Fibroblast of lung (primary cell): ENCODE results near the gene VAPB. TPM values are rescaled to one million over a fixed set of nuclear protein-coding genes. Genes with fewer than 3 reads are reported as not detected.

Experiments
- DNase-seq, 2 donors: peaks; one replicate each; pipeline versions ENCODE4 v3.0.0 to v3.0.0-alpha.2; 2010; ENCODE audit warnings: low read depth in 2 of 2
- H2AFZ ChIP-seq: 2 replicates; pipeline ENCODE4 v1.5.1; 2012; ENCODE audit warnings: low read length, control low read depth, inconsistent platforms
- H3K27ac ChIP-seq: 2 replicates; pipeline ENCODE4 v1.5.1; 2011; ENCODE audit warnings: low read length, control low read depth; ENCODE audit not compliant: insufficient read depth
- H3K27me3 ChIP-seq: 2 replicates; pipeline ENCODE4 v1.5.1; 2011; ENCODE audit warnings: mild to moderate bottlenecking, low read length; ENCODE audit not compliant: control insufficient read depth, insufficient read depth
- H3K36me3 ChIP-seq: 2 replicates; pipeline ENCODE4 v1.5.1; 2011; ENCODE audit warnings: low read length; ENCODE audit not compliant: control insufficient read depth, insufficient read depth
- H3K4me1 ChIP-seq: 2 replicates; pipeline ENCODE4 v1.5.1; 2011; ENCODE audit warnings: low read length; ENCODE audit not compliant: control insufficient read depth, insufficient read depth; ENCODE audit errors: extremely low read depth
- H3K4me2 ChIP-seq: 2 replicates; pipeline ENCODE4 v1.5.1; 2011; ENCODE audit warnings: low read length, control low read depth; ENCODE audit not compliant: insufficient read depth; ENCODE audit errors: extremely low read depth
- H3K4me3 ChIP-seq, 4 experiments: fragments of 200-600 bp in 1 of 4; sonication (generic) in 1 of 4; replicated peaks in 1 of 4; 2 replicates each; pipeline ENCODE4 v1.5.1; 2011 to 2016; ENCODE audit warnings: low read length in 4 of 4, low read depth in 3 of 4, mild to moderate bottlenecking in 3 of 4, control low read depth in 2 of 4, inconsistent platforms in 1 of 4, mixed read lengths in 1 of 4; ENCODE audit not compliant: insufficient read depth in 1 of 4; ENCODE audit errors: control extremely low read depth in 1 of 4
- H3K79me2 ChIP-seq: 2 replicates; pipeline ENCODE4 v1.5.1; 2012; ENCODE audit warnings: mild to moderate bottlenecking, low read length, inconsistent platforms; ENCODE audit not compliant: control insufficient read depth, insufficient read depth
- H3K9ac ChIP-seq: 2 replicates; pipeline ENCODE4 v1.5.1; 2011; ENCODE audit warnings: mild to moderate bottlenecking, low read length, control low read depth; ENCODE audit not compliant: insufficient read depth
- H3K9me3 ChIP-seq: 2 replicates; pipeline ENCODE4 v1.5.1; 2012; ENCODE audit warnings: low read depth, low read length; ENCODE audit not compliant: control insufficient read depth, insufficient read depth
- H4K20me1 ChIP-seq: 2 replicates; pipeline ENCODE4 v1.5.1; 2011; ENCODE audit warnings: low read length; ENCODE audit not compliant: control insufficient read depth, insufficient read depth; ENCODE audit errors: extremely low read depth
- CTCF ChIP-seq, 2 donors: IDR thresholded peaks in 1 of 2; conservative IDR thresholded peaks in 1 of 2; 1 replicate in 1 of 2; 2 replicates in 1 of 2; pipeline ENCODE4 v1.5.1; 2011 to 2012; ENCODE audit warnings: low read length in 2 of 2, control low read depth in 1 of 2, inconsistent platforms in 1 of 2, low read depth in 1 of 2, mild to moderate bottlenecking in 1 of 2
- EZH2 ChIP-seq: IDR thresholded peaks from 2 replicates; pipeline ENCODE4 v1.5.1; 2012; ENCODE audit warnings: low read length, control low read depth, mild to moderate bottlenecking; ENCODE audit errors: missing control alignments
- polyA plus RNA-seq, 2 donors: library from polyadenylated mRNA; depleted of rRNA in 1 of 2; stranded (reverse) in 1 of 2; unstranded in 1 of 2; fragments of >200 nt; gene quantifications; 2 replicates each; pipeline ENCODE4 v1.2.1, GENCODE V29; 2011 to 2012; ENCODE audit warnings: missing spikeins in 1 of 2
- total RNA-seq: library from RNA; depleted of rRNA; stranded (reverse); fragments of >200 nt; gene quantifications from 2 replicates; pipeline ENCODE4 v1.2.1, GENCODE V29; 2014

VAPB gene
- total and polyA plus RNA-seq, 2 donors (not counting 1 experiment from before 2014, with no cell fraction given) = 13.0 to 43.7 TPM

- H2AFZ ChIP-seq = no peak overlapping the region
- H3K36me3 ChIP-seq = no peaks in the 10 kb centered on the region
- no peak overlapping the region for H3K4me3 ChIP-seq
- TF ChIP-seq CTCF (conservative IDR thresholded peaks at IDR 0.05 in 1 of 2, IDR thresholded peaks at IDR 0.05 in 1 of 2; ENCODE audit: low read depth in 1 of 2, low read length in 2 of 2) (no peak), EZH2 (no peak)
- no peaks in the 10 kb centered on the region for H3K9me3 ChIP-seq
- no peaks in the 10 kb centered on the region for H3K79me2 ChIP-seq
- H3K9ac ChIP-seq = no peak overlapping the region
- peaks cover 3% of the 10 kb centered on the region for H3K27me3 ChIP-seq
- no peaks in the 10 kb centered on the region for H3K4me1 ChIP-seq
- no peak overlapping the region for H3K4me2 ChIP-seq
- no peaks in the 10 kb centered on the region for H4K20me1 ChIP-seq
- peak; percentile 15 to 43 for DNase-seq
- H3K27ac ChIP-seq = no peak overlapping the region
Measured at GRCh38 chr20:58482416-58482815, 93.4 kb downstream of the VAPB start.

DNA sequence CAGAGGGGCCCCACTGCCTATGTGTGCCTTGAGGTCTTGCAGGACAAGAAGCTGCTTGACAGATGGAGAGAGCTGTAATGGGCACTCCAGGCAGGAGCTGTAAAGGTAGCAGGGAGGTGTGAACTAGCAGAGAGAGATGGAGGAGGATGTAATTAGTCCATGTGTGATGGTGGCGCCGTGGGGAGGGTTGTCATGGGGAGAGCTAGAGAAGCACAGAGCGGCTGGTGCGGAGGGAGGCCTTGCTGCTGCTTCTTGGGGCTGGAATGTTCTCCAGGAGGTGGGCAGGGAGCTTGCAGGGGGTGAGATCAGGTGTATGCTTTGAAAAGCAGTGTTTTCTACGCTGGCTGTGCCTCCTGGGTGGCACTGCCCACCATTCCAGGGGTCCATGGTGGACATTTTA, 94.0 kb downstream of the VAPB start:
- Histone ChIP-seq H3K4me1 (no peaks in the 10 kb centered on the region), H3K4me3 (no peak overlapping the region), H3K79me2 (no peaks in the 10 kb centered on the region), H3K27ac (no peak overlapping the region), H3K9me3 (no peaks in the 10 kb centered on the region), H3K9ac (no peak overlapping the region), H4K20me1 (no peaks in the 10 kb centered on the region), H3K4me2 (no peak overlapping the region), H3K27me3 (peaks cover 3% of the 10 kb centered on the region), H2AFZ (no peak overlapping the region), H3K36me3 (no peaks in the 10 kb centered on the region)
- no peak for DNase-seq
- no peak for TF ChIP-seq CTCF (conservative IDR thresholded peaks at IDR 0.05 in 1 of 2, IDR thresholded peaks at IDR 0.05 in 1 of 2; ENCODE audit: low read depth in 1 of 2, low read length in 2 of 2)
- TF ChIP-seq EZH2 = no peak

- no peak for DNase-seq
- TF ChIP-seq CTCF (conservative IDR thresholded peaks at IDR 0.05 in 1 of 2, IDR thresholded peaks at IDR 0.05 in 1 of 2; ENCODE audit: low read depth in 1 of 2, low read length in 2 of 2) (no peak), EZH2 (no peak)
- no peaks in the 10 kb centered on the region for H3K9me3 ChIP-seq
- H3K36me3 ChIP-seq = no peaks in the 10 kb centered on the region
- H3K27me3 ChIP-seq = peaks cover 3% of the 10 kb centered on the region
- no peaks in the 10 kb centered on the region for H4K20me1 ChIP-seq
- no peak overlapping the region for H3K4me3 ChIP-seq
- no peak overlapping the region for H3K9ac ChIP-seq
- no peak overlapping the region for H3K4me2 ChIP-seq
- no peaks in the 10 kb centered on the region for H3K4me1 ChIP-seq
- no peak overlapping the region for H2AFZ ChIP-seq
- no peak overlapping the region for H3K27ac ChIP-seq
- H3K79me2 ChIP-seq = no peaks in the 10 kb centered on the region
Measured at GRCh38 chr20:58483470-58483869, 94.4 kb downstream of the VAPB start.
